ENCODE results near the gene TBCCD1.
"Not testable (repeated sequence)": the region's sequence is repeated elsewhere in the genome, so short reads cannot be mapped to it uniquely, and the experiment has no call there.

Gene TBCCD1

GRCh38 chr3:186596568-186597287 lies 29.6 kb upstream of the TBCCD1 start:
- DNase-seq (ENCODE audit: low read depth in 2 of 2): no peak

DNA sequence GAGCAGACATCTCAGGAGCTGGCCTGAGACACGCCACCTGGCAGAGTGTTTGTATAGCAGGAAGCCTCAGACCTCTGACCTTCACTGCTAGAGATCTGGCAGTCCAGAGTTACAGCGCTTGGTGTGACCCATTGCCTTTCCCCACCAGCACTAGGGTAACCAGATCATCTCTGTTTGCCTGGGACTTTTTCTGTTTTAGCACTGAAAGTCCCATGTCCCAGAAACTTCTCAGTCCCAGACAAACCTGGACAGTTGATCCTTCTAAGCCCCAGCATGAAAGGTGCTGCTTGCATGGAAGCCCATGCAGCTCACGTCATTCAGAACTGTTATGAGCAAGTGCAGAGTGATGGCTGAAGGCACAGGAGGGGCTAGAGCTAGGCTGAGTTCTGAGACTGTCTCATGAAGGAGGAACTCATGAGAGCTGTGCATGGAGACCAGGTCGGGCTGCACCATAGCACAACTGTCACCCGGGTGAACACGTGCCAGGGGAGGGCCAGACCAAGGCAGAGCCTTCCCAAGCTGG lies 27.5 kb upstream of the TBCCD1 start:
- no peak for DNase-seq (ENCODE audit: low read depth in 2 of 2)

DNA sequence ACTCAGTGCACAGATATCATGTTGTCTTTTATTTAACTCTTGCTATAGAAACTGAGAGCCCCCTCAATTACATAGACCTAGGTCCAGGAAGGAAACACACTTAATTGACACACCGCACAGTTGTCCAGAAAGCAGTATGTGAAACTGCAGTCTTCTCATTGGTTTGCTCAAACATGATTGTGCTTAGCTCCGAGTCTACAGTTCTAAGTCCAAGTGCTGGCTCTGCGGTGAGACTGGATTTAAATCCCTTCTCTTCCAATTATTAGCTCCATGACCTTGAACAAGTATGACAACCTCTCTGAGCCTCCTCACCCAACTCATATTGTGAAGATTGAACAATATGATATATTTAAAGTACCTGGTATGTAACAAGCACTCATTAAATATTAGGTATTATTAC lies 26.7 kb upstream of the TBCCD1 start:
- no peak for DNase-seq (ENCODE audit: low read depth in 2 of 2)

DNA sequence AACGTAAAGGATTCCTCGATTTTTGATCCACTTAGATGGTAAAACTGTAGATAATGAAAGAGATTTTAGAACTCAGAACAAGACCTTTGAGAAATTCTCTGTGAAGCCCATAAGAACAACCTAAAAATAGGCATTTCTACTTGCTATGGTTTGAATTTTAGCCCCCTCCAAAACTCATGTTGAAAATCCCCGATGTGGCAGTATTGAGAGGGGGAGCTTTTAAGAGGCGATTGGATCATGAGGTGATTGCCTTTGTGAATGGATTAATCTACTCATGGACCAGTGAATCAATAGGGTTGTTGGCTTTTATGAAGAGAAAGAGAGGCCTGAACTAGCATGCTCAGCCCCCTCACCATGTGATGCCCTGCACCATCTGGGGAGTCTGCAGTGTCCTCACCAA lies 25.5 kb upstream of the TBCCD1 start:
- no peak for DNase-seq (ENCODE audit: low read depth in 2 of 2)

DNA sequence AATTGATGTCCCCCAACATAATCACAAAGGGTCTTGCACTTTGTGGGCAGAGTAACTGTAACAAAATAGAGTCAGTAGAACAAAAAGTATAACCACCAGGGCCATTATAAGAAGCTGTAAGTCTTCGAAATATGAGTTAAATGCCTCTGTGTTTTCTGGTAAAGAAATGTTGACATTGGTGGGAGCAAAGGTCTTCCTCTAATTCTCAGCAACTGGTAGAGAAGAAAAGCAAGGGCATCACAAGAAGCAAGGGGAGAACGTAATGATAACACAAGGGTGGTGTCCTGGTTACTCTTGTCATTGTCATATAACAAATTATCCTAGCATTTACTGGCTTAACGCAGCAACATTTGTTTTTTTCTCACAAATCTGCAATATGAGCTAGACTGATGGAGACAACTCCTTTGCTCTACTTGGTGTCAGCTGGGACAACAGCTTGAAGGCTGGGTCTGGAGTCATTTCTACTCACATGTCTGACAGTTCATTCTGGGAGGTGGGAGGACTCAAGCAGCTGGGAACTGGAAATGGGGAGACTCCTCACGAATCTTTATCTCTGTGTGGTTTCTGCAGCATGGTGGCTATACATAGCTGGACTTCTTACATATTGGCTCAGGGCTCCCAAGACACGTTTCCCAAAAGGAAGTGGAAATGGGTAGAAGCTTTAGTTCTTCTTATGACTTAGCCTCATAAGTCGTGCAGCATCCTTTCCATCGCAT lies 23.6 kb upstream of the TBCCD1 start:
- no peak for DNase-seq (ENCODE audit: low read depth in 2 of 2)

DNA sequence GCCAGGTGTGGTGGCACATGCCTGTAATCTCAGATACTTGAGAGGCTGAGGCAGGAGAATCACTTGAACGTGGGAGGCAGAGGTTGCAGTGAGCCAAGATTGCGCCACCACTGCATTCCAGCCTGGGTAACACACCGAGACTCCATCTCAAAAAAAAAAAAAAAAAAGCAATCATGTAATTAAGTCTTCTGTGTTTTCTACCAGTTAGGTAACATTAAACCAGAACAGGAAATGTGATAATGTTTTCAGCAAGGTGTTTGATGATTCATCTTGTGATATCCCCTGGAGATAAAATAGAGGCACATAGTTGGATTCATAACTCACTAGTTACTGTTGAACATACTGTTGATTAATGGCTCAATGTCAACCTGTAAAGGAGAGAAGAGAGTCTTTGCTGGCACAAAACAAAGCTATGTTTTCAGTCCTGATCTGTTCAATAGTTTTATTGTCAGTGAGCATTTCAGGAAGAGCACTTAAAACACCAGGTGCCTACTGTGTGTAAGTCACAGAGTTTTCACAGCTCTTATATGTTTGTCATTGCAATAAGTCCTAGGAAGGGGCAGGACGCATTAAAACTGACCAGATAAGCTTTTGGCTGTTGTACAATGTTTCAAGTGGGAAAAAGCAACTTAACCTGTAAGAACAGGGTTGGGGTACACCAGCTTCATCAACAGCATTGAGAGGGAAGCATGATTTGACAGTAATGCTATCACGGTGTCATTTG lies 22.9 kb upstream of the TBCCD1 start:
- no peak for DNase-seq (ENCODE audit: low read depth in 2 of 2)

GRCh38 chr3:186589121-186589520 lies 22.0 kb upstream of the TBCCD1 start:
- no peak for DNase-seq (ENCODE audit: low read depth in 2 of 2)

- no peak for DNase-seq (ENCODE audit: low read depth in 2 of 2)
Measured at GRCh38 chr3:186588632-186589031, 21.5 kb upstream of the TBCCD1 start.

- DNase-seq (ENCODE audit: low read depth in 2 of 2): no peak
Measured at GRCh38 chr3:186587183-186587582, 20.0 kb upstream of the TBCCD1 start.

GRCh38 chr3:186586245-186586644 lies 19.1 kb upstream of the TBCCD1 start:
- not testable (repeated sequence) for DNase-seq (ENCODE audit: low read depth in 2 of 2)

GRCh38 chr3:186583831-186584230 lies 16.7 kb upstream of the TBCCD1 start:
- DNase-seq (ENCODE audit: low read depth in 2 of 2): no peak

DNA sequence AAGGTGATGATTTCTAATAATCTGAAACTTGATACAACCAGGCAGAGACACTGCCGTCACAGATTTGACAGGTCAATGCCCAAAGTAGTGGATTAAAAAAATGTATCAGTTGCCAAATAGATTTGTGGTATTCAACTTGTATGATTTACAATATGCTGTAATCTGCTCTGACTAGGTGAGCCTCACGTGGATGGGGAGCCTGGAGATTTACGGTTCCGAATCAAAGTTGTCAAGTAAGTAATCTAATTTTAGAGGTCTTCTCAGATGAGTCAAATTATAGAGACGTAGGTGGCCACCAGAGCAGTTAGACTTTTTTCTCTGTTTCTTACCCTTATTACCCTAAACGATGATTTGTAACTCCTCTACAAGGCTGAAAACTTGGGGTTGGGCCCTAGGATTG lies 15.4 kb upstream of the TBCCD1 start:
- DNase-seq (ENCODE audit: low read depth in 2 of 2): no peak

- no peak for DNase-seq (ENCODE audit: low read depth in 2 of 2)
Measured at GRCh38 chr3:186580785-186581184, 13.6 kb upstream of the TBCCD1 start.

DNA sequence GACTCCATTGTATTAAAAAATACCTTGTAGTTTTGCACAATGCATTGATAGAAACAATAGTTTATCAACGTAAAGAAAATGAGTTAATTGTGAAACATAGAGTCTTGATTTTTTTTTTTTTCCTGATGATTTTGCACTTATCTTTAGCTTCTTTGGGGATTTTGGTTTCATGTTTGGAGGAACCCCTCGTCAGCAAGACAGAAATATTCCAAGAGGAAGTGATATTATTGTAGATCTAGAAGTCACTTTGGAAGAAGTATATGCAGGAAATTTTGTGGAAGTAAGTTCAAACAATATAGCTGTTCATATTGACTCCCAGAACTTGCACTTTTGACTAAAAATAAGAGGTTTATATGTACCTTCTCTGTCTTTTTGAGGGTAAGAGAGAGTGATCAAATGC lies 10.4 kb upstream of the TBCCD1 start:
- DNase-seq (ENCODE audit: low read depth in 2 of 2): no peak

DNA sequence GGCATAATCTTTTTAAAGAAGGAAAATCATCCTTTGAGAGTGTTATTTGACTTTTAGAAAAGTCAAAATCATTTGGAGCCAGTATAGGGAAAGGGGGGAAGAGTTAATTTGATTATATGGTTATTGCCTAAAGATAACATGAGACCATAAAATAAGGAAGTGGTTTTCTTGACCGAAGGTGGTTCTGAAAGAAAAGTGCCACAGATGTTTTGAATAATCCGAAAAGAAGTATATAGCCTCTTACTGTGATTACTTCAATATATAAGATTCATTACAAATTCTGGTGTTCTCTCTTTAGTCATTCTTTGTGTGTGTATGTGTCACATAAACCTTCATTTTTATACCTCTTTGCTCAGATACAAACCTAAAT lies 4.5 kb upstream of the TBCCD1 start:
- no peak for DNase-seq (ENCODE audit: low read depth in 2 of 2)

DNA sequence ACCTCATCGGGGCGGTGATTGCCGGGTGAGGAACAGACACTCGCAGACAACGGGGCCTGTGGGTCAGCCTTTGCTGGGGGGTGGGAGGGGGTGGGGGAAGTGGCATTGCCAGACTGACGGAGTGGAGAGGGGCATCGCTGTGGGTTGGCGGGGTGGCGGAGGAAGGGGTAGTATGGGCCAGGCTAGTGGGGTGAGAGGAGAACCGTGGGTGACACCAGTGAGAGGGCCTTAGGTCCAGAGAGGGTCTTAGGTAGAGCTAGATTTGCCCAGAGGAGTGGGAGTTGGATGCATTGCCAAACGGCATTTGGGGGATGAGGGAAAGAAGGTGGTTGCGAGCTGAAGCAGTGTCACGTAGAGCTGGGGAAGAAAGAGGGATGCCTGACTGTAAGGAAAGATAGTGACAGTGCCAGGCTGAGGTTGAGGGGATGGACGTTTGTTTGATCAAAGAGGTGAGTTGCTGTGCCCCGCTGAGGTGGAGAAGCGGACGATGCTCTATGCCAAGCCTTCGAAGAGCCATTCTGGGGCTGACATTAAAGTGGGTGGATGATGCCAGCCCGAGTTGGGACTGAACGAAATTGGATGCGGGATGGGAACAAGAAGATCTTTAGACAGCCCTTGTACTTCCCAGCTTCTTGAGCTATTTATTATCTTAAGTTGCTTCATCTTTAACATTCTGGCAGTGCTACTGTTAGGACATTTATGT lies 4.0 kb upstream of the TBCCD1 start:
- DNase-seq (ENCODE audit: low read depth in 2 of 2): no peak

GRCh38 chr3:186570096-186570940 lies 3.2 kb upstream of the TBCCD1 start, which contains the start of gene DNAJB11:
Gene DNAJB11, plus strand, starts transcription at chr3:186570720. Its CDS starts 178 bp downstream, at chr3:186570898.
- DNase-seq (ENCODE audit: low read depth in 2 of 2): peak; percentile 92 to 95

- no peak for DNase-seq (ENCODE audit: low read depth in 2 of 2)
Measured at GRCh38 chr3:186569779-186570095, 2.6 kb upstream of the TBCCD1 start.

GRCh38 chr3:186569361-186569760 lies 2.2 kb upstream of the TBCCD1 start:
- DNase-seq (ENCODE audit: low read depth in 2 of 2): not testable (repeated sequence)

GRCh38 chr3:186566772-186567071 lies 417 bp downstream of the TBCCD1 start:
- DNase-seq (ENCODE audit: low read depth in 2 of 2): no peak

GRCh38 chr3:186564586-186564985 lies 2.6 kb downstream of the TBCCD1 start:
- no peak for DNase-seq (ENCODE audit: low read depth in 2 of 2)
